Esophagus muscularis mucosa (tissue), 4 donors: ENCODE measurements around the gene ATP2B2. TPM values are rescaled to one million over a fixed set of nuclear protein-coding genes. Genes with fewer than 3 reads are reported as not detected.

ENCODE experiments used
- DNase-seq: peaks from one replicate; pipeline ENCODE4 v3.0.0-alpha.2; 2017; ENCODE audit errors: extremely low spot score
- H3K27ac ChIP-seq, 4 donors: fragments of 200-600 bp; sonication (generic); replicated peaks in 1 of 4; 1 replicate in 3 of 4; 2 replicates in 1 of 4; pipeline ENCODE4 v1.5.1; 2016 to 2019; ENCODE audit warnings: mild to moderate bottlenecking in 1 of 4
- H3K27me3 ChIP-seq, 4 donors: fragments of 200-600 bp; sonication (generic); one replicate each; pipeline versions ENCODE4 v1.5.1 to v1.6.0; 2016 to 2019
- H3K36me3 ChIP-seq, 4 donors: fragments of 200-600 bp; sonication (generic); one replicate each; pipeline ENCODE4 v1.5.1; 2016 to 2019
- H3K4me1 ChIP-seq, 4 donors: fragments of 200-600 bp; sonication (generic); one replicate each; pipeline ENCODE4 v1.5.1; 2016 to 2019
- H3K4me3 ChIP-seq, 4 donors: fragments of 200-600 bp; sonication (generic); 1 replicate in 2 of 4; 2 replicates in 2 of 4; pipeline ENCODE4 v1.5.1; 2016 to 2019; ENCODE audit warnings: mild to moderate bottlenecking in 4 of 4, moderate library complexity in 1 of 4
- H3K9me3 ChIP-seq, 4 donors: fragments of 200-600 bp; sonication (generic); 1 replicate in 3 of 4; 2 replicates in 1 of 4; pipeline ENCODE4 v1.5.1; 2016 to 2019
- EP300 ChIP-seq: sonication (generic); formaldehyde crosslinking; IDR thresholded peaks from one replicate; pipeline ENCODE4 v1.6.1; 2017; ENCODE audit warnings: antibody characterized with exemption
- POLR2A ChIP-seq: fragments of 450-650 bp; IDR thresholded peaks from one replicate; pipeline ENCODE4 v1.6.1; 2017; ENCODE audit warnings: antibody characterized with exemption, moderate library complexity, mild to moderate bottlenecking, low read depth
- POLR2AphosphoS5 ChIP-seq, 2 donors: sonication (generic); formaldehyde crosslinking; IDR thresholded peaks; one replicate each; pipeline ENCODE4 v1.6.1; 2017; ENCODE audit warnings: antibody characterized with exemption in 2 of 2
- WGBS: methylation state at CpG from one replicate; pipeline ENCODE4 v1.1.5; 2018; 5-methylcytosine and 5-hydroxymethylcytosine counted together
- intact Hi-C: fragments of 100-400 bp; cut with DNase I; formaldehyde crosslinking; loops from one replicate; pipeline ENCODE4 v1.15.1; 2023
- total RNA-seq, 4 donors: library from RNA; depleted of rRNA; stranded (reverse); fragments of >200 nt; gene quantifications; one replicate each; pipeline versions ENCODE4 v1.1.0 to v1.2.1, GENCODE V29; 2016
- TF ChIP-seq, protein P1 (sequence below), 3 experiments: fragments of 200-600 bp in 2 of 3; fragments of 450-650 bp in 1 of 3; sonication (generic) in 2 of 3; IDR thresholded peaks; one replicate each; pipeline ENCODE4 v1.5.1; 2017 to 2019; ENCODE audit warnings: antibody characterized with exemption in 3 of 3, mild to moderate bottlenecking in 2 of 3, moderate library complexity in 1 of 3

ATP2B2 gene
- total RNA-seq, 4 donors from 2014 or later, result under 0.01 to 0.75 (median 0.39) TPM

GRCh38 chr3:10368512-10368911 lies 136.9 kb downstream of the ATP2B2 start:
- 97% methylated on average over 2 of the region's 2 CpGs for whole genome bisulfite sequencing
- H3K4me1 ChIP-seq, result no peaks in the 10 kb centered on the region
- no peaks in the 10 kb centered on the region for H3K36me3 ChIP-seq
- peaks cover 0 to 1% (median under 1%) of the 10 kb centered on the region in 4 donors for H3K9me3 ChIP-seq
- no peak overlapping the region for H3K4me3 ChIP-seq
- peaks cover 0 to 8% (median 0%) of the 10 kb centered on the region in 4 donors for H3K27me3 ChIP-seq
- DNase-seq, result no peak
- intact Hi-C loops, result no loop called here
- no peak overlapping the region for H3K27ac ChIP-seq
- TF ChIP-seq EP300 (no peak), POLR2AphosphoS5 (IDR thresholded peaks at IDR 0.05) (no peak), POLR2A (no peak)
- TF ChIP-seq, protein P1, sequence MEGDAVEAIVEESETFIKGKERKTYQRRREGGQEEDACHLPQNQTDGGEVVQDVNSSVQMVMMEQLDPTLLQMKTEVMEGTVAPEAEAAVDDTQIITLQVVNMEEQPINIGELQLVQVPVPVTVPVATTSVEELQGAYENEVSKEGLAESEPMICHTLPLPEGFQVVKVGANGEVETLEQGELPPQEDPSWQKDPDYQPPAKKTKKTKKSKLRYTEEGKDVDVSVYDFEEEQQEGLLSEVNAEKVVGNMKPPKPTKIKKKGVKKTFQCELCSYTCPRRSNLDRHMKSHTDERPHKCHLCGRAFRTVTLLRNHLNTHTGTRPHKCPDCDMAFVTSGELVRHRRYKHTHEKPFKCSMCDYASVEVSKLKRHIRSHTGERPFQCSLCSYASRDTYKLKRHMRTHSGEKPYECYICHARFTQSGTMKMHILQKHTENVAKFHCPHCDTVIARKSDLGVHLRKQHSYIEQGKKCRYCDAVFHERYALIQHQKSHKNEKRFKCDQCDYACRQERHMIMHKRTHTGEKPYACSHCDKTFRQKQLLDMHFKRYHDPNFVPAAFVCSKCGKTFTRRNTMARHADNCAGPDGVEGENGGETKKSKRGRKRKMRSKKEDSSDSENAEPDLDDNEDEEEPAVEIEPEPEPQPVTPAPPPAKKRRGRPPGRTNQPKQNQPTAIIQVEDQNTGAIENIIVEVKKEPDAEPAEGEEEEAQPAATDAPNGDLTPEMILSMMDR (IDR thresholded peaks at IDR 0.05), result no peak

DNA sequence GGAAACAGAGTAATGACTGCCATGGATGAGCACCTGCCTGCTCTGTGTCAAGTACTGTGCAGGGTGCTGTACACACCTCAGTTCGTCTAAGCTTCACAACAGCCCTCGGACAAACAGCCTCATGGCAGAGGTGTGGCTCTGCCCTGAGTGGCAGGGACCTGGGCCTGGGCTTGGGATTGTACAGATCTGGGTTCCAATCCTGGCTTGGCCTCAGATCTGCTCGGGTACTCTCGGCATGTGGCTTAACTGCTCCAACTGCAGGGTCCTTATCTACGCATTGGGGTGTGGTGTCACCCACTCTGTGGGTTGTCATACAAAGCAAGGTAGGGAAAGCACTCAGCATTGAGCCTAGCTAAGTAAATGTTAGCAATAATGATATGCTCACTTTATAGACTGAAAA lies 137.9 kb downstream of the ATP2B2 start:
- 97% methylated on average over 4 of the region's 5 CpGs for WGBS
- no peak for TF ChIP-seq POLR2AphosphoS5 (IDR thresholded peaks at IDR 0.05)
- TF ChIP-seq, protein P1 (IDR thresholded peaks at IDR 0.05), result no peak
- TF ChIP-seq POLR2A, result no peak
- TF ChIP-seq EP300, result no peak
- no peak overlapping the region for H3K4me3 ChIP-seq
- H3K4me1 ChIP-seq, result no peaks in the 10 kb centered on the region
- peaks cover 0 to 7% (median 2%) of the 10 kb centered on the region in 4 donors for H3K9me3 ChIP-seq
- no peaks in the 10 kb centered on the region for H3K36me3 ChIP-seq
- H3K27me3 ChIP-seq, result peaks cover 0 to 8% (median 0%) of the 10 kb centered on the region in 4 donors
- H3K27ac ChIP-seq, result no peak overlapping the region
- intact Hi-C loops, result no loop called here
- DNase-seq, result no peak

GRCh38 chr3:10366651-10367101 lies 138.7 kb downstream of the ATP2B2 start:
- Histone ChIP-seq H3K27me3 (peaks cover 0 to 8% (median 0%) of the 10 kb centered on the region in 4 donors), H3K4me1 (no peaks in the 10 kb centered on the region), H3K9me3 (peaks cover 0 to 7% (median 2%) of the 10 kb centered on the region in 4 donors), H3K36me3 (no peaks in the 10 kb centered on the region), H3K27ac (no peak overlapping the region), H3K4me3 (no peak overlapping the region)
- no peak for DNase-seq
- 47% methylated on average over 7 of the region's 7 CpGs for WGBS
- TF ChIP-seq EP300, result no peak
- no peak for TF ChIP-seq POLR2A
- no peak for TF ChIP-seq POLR2AphosphoS5 (IDR thresholded peaks at IDR 0.05)
- TF ChIP-seq, protein P1 (IDR thresholded peaks at IDR 0.05), result no peak
- intact Hi-C loops, result no loop called here

- DNase-seq, result no peak
- no peak overlapping the region for H3K4me3 ChIP-seq
These were observed 139.6 kb downstream of the ATP2B2 start for GRCh38 chr3:10365791-10366190.

More at GRCh38 chr3:10365791-10366190, 139.6 kb downstream of the ATP2B2 start:
- 68% methylated on average over 6 of the region's 6 CpGs for WGBS
- Histone ChIP-seq H3K4me1 (no peaks in the 10 kb centered on the region), H3K27me3 (peaks cover 0 to 8% (median 0%) of the 10 kb centered on the region in 4 donors), H3K27ac (no peak overlapping the region), H3K9me3 (peaks cover 0 to 7% (median 2%) of the 10 kb centered on the region in 4 donors), H3K36me3 (no peaks in the 10 kb centered on the region)
- intact Hi-C loops, result no loop called here
- TF ChIP-seq POLR2AphosphoS5 (IDR thresholded peaks at IDR 0.05), result no peak
- TF ChIP-seq POLR2A, result no peak
- TF ChIP-seq EP300, result no peak
- TF ChIP-seq, protein P1 (IDR thresholded peaks at IDR 0.05), result no peak
